ENCODE results near the gene EDNRA.
A peak's percentile ranks its signal among the peaks of the same experiment; 100 is the strongest.

Gene EDNRA

DNA sequence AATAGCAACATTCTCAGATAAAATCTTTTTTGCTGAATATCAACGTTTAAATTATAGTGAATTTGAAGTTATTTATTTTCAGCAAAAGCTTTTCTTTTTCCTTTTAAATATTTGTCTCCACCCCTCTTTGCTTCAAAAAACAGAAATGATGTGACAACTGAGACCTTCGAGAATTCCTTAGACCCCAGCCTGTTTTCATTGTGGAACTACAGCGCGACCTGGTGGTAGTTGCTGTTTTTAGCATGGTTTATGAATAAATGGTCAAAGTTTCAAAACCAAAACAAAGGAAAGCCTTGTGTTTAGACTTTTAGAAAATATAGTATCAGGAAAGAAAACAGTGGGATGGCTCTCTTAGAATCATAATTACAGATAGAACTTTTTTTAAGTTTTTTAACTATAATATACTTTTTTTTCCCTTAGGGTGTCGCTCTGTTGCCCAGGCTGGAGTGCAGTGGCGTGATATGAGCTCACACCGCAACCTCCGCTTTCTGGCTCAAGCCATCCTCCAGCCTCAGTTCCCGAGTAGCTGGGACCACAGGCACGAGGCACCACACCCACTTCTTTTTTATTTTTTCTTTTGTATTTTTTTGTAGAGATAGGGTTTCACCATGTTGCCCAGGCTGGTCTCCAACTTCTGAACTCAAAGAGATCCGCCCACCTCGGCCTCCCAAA is 109.5 kb downstream of the EDNRA start:
- DNase-seq, result peak; percentile 67

GRCh38 chr4:147591106-147591505 is 110.2 kb downstream of the EDNRA start:
- no peak for DNase-seq

GRCh38 chr4:147594107-147594506 is 113.2 kb downstream of the EDNRA start:
- DNase-seq, result no peak
